Adrenal gland (tissue), 12 donors: Measurements from ENCODE around the gene PPM1M. TPM values are rescaled to one million over a fixed set of nuclear protein-coding genes. Genes with fewer than 3 reads are reported as not detected.

Experiments used
- DNase-seq, 7 donors: peaks; one replicate each; pipeline ENCODE4 v3.0.0-alpha.2; 2019 to 2020
- H3K27ac ChIP-seq, 5 donors: fragments of 200-600 bp; sonication (generic) in 4 of 5; 1 replicate in 3 of 5; 2 replicates in 2 of 5; pipeline versions ENCODE4 v1.5.1 to v1.8.0; 2016 to 2020; ENCODE audit warnings: mild to moderate bottlenecking in 1 of 5
- H3K27me3 ChIP-seq: fragments of 200-600 bp; 2 replicates; pipeline ENCODE4 v1.8.0; 2021
- H3K36me3 ChIP-seq, 2 donors: fragments of 200-600 bp; replicated peaks in 1 of 2; 1 replicate in 1 of 2; 2 replicates in 1 of 2; pipeline versions ENCODE4 v1.5.1 to v1.8.0; 2018 to 2022
- H3K4me1 ChIP-seq, 2 donors: fragments of 200-600 bp; replicated peaks in 1 of 2; 1 replicate in 1 of 2; 2 replicates in 1 of 2; pipeline versions ENCODE4 v1.5.1 to v1.8.0; 2018 to 2021
- H3K4me3 ChIP-seq, 4 donors: fragments of 200-600 bp; sonication (generic) in 3 of 4; one replicate each; pipeline ENCODE4 v1.5.1; 2016 to 2018
- H3K9me3 ChIP-seq, 3 donors: fragments of 200-600 bp; sonication (generic) in 1 of 3; replicated peaks in 1 of 3; 1 replicate in 2 of 3; 2 replicates in 1 of 3; pipeline versions ENCODE4 v1.5.1 to v1.8.0; 2016 to 2021
- POLR2A ChIP-seq, 2 donors: fragments of 450-650 bp; IDR thresholded peaks; one replicate each; pipeline ENCODE4 v1.6.1; 2017; ENCODE audit warnings: antibody characterized with exemption in 2 of 2, mild to moderate bottlenecking in 2 of 2, moderate library complexity in 1 of 2
- WGBS, 4 donors: extraction: QIAGEN DNeasy Blood & Tissue Kit in 2 of 4; methylation state at CpG; one replicate each; pipeline versions ENCODE4 v1.1.5 to v1.1.7; 2013 to 2017; 5-methylcytosine and 5-hydroxymethylcytosine counted together
- intact Hi-C, 2 donors: fragments of 100-400 bp; cut with DNase I; formaldehyde crosslinking; loops; one replicate each; pipeline versions ENCODE4 v1.14.1 to v1.15.0; 2022 to 2023
- polyA plus RNA-seq, 3 donors: library from polyadenylated mRNA; stranded (reverse); fragments of 200-250 nt in 2 of 3; fragments of 350-450 nt in 1 of 3; fragmentation: Illumina TruSeq in 1 of 3; extraction: RNeasy Lipid Tissue Mini Kit (QIAGEN cat#74804) in 1 of 3; gene quantifications; one replicate each; pipeline ENCODE4 v1.2.3, GENCODE V29; 2013 to 2014
- total RNA-seq, 9 donors: library from RNA; depleted of rRNA in 4 of 9; stranded (reverse); fragments of >200 nt in 4 of 9; fragments of 120-200 nt in 1 of 9; fragmentation: NEBNext Ultra II Directional in 1 of 9; extraction: Animal tissue kit (Norgen Biotek cat#: 25700) in 1 of 9; gene quantifications; one replicate each; pipeline versions ENCODE4 v1.1.0 to v1.2.4, GENCODE V29; 2013 to 2023
- TF ChIP-seq, protein P1 (sequence below), 6 experiments: fragments of 450-650 bp in 4 of 6; fragments of 200-600 bp in 2 of 6; sonication (generic) in 1 of 6; IDR thresholded peaks; 1 replicate in 5 of 6; 2 replicates in 1 of 6; pipeline versions ENCODE4 v1.5.1 to v1.8.0; 2016 to 2021; ENCODE audit warnings: antibody characterized with exemption in 6 of 6, mild to moderate bottlenecking in 2 of 6, moderate library complexity in 1 of 6
- donor health status: healthy with polysubstance abuse.
- donor health status: Bipolar disorder and iron deficiency.
- donor health status: DM: yes; HTN: yes; CAD: no.
- donor health status: DM: no; HTN: no; CAD: no.
- donor health status: DM: no; HTN: no; CAD: no.
- donor health status: DM: yes; HTN: yes; CAD: no.

Gene PPM1M
- total and polyA plus RNA-seq, 12 donors, result 3.2 to 29.8 (median 21.7) TPM

DNA sequence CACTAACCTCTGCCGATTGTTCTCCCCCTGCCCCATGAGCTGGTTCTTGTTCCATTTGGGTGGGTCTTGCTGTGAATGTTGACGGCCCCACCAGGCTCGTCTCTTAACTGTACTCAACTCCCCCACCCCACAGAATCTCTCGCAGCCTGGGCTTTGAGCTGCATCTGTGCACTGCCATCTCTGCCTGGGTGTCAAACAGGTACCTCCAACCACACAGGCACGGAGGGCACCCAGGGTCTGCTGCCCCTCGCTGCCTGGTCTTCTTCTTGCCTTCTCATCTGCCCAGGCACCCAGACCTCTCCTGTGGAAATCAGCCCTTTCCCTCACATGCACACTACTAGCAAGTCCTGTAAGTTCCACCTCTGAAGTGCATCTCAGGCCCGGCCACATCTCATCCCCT is 30.2 kb upstream of the PPM1M start:
- DNase-seq, result peak in 2 of 7 donors; percentile 44 to 55
- no peak overlapping the region for H3K4me3 ChIP-seq
- H3K27me3 ChIP-seq, result no peaks in the 10 kb centered on the region
- WGBS, 4 donors, result 73 to 79% (median 75%) methylated on average over 7 of the region's 7 CpGs
- no peak for TF ChIP-seq POLR2A (IDR thresholded peaks at IDR 0.05)
- TF ChIP-seq, protein P1, sequence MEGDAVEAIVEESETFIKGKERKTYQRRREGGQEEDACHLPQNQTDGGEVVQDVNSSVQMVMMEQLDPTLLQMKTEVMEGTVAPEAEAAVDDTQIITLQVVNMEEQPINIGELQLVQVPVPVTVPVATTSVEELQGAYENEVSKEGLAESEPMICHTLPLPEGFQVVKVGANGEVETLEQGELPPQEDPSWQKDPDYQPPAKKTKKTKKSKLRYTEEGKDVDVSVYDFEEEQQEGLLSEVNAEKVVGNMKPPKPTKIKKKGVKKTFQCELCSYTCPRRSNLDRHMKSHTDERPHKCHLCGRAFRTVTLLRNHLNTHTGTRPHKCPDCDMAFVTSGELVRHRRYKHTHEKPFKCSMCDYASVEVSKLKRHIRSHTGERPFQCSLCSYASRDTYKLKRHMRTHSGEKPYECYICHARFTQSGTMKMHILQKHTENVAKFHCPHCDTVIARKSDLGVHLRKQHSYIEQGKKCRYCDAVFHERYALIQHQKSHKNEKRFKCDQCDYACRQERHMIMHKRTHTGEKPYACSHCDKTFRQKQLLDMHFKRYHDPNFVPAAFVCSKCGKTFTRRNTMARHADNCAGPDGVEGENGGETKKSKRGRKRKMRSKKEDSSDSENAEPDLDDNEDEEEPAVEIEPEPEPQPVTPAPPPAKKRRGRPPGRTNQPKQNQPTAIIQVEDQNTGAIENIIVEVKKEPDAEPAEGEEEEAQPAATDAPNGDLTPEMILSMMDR (IDR thresholded peaks at IDR 0.05), result no peak
- intact Hi-C loops, result no loop called here
- H3K36me3 ChIP-seq, result peaks cover 0 to 53% of the 10 kb centered on the region in 2 donors
- H3K9me3 ChIP-seq, result no peaks in the 10 kb centered on the region
- H3K4me1 ChIP-seq, result peaks cover 3 to 34% of the 10 kb centered on the region in 2 donors
- peak overlapping the region in 3 of 5 donors; percentile 26 to 77 (median 65) for H3K27ac ChIP-seq

- H3K9me3 ChIP-seq, result no peaks in the 10 kb centered on the region
- peak overlapping the region in 4 of 5 donors; percentile 39 to 77 (median 60) for H3K27ac ChIP-seq
- H3K27me3 ChIP-seq, result no peaks in the 10 kb centered on the region
- intact Hi-C loops, result no loop called here
- no peak overlapping the region for H3K4me3 ChIP-seq
- H3K36me3 ChIP-seq, result peaks cover 0 to 38% of the 10 kb centered on the region in 2 donors
- TF ChIP-seq, protein P1 (IDR thresholded peaks at IDR 0.05), result no peak
- TF ChIP-seq POLR2A (IDR thresholded peaks at IDR 0.05), result peak in 1 of 2 donors; percentile 19
- H3K4me1 ChIP-seq, result peaks cover 3 to 26% of the 10 kb centered on the region in 2 donors
- peak; percentile 78 to 94 (median 91) for DNase-seq
- 11 to 22% (median 17%) methylated on average over 12 to 13 of the region's 13 CpGs for WGBS, 4 donors
These were observed 28.8 kb upstream of the PPM1M start for GRCh38 chr3:52216585-52217408.

GRCh38 chr3:52217409-52217805 is 28.2 kb upstream of the PPM1M start:
- intact Hi-C loops, result no loop called here
- Histone ChIP-seq H3K4me1 (peaks cover 3 to 21% of the 10 kb centered on the region in 2 donors), H3K4me3 (no peak overlapping the region), H3K9me3 (no peaks in the 10 kb centered on the region), H3K27me3 (no peaks in the 10 kb centered on the region), H3K36me3 (peaks cover 0 to 32% of the 10 kb centered on the region in 2 donors), H3K27ac (peak overlapping the region in 3 of 5 donors; percentile 39 to 77 (median 65))
- TF ChIP-seq, protein P1 (IDR thresholded peaks at IDR 0.05), result no peak
- no peak for TF ChIP-seq POLR2A (IDR thresholded peaks at IDR 0.05)
- 65 to 78% (median 69%) methylated on average over 10 of the region's 10 CpGs for WGBS, 4 donors
- DNase-seq, result no peak

GRCh38 chr3:52218026-52218425 is 27.5 kb upstream of the PPM1M start:
- Histone ChIP-seq H3K4me3 (no peak overlapping the region), H3K27ac (peak overlapping the region in 3 of 5 donors; percentile 18 to 65 (median 31)), H3K9me3 (no peaks in the 10 kb centered on the region), H3K36me3 (peaks cover 0 to 26% of the 10 kb centered on the region in 2 donors), H3K4me1 (peaks cover 3 to 21% of the 10 kb centered on the region in 2 donors), H3K27me3 (no peaks in the 10 kb centered on the region)
- no peak for DNase-seq
- intact Hi-C loops, result no loop called here
- TF ChIP-seq, protein P1 (IDR thresholded peaks at IDR 0.05), result no peak
- no peak for TF ChIP-seq POLR2A (IDR thresholded peaks at IDR 0.05)
- WGBS, 4 donors, result 68 to 87% (median 76%) methylated on average over 2 to 3 of the region's 3 CpGs
